Measurements from ENCODE around the gene MTLN. TPM values are rescaled to one million over a fixed set of nuclear protein-coding genes. Genes with fewer than 3 reads are reported as not detected.
"Not testable (repeated sequence)": the region's sequence is repeated elsewhere in the genome, so short reads cannot be mapped to it uniquely, and the experiment has no call there.

Gene MTLN
- total RNA-seq (ENCODE audit: insufficient read depth, low replicate concordance), result 50.1 TPM

- peak; percentile 82 for DNase-seq (ENCODE audit: low spot score)
Measured at GRCh38 chr2:110211938-110212858, at the start of gene MTLN. Gene MTLN (minus strand): TSS chr2:110212547. CDS start chr2:110212525, 22 bp downstream.

- DNase-seq (ENCODE audit: low spot score), result not testable (repeated sequence)
Measured at GRCh38 chr2:110261910-110262309, 49.6 kb upstream of the MTLN start.

GRCh38 chr2:110248081-110248795, 35.9 kb upstream of the MTLN start:
- DNase-seq (ENCODE audit: low spot score), result not testable (repeated sequence)

GRCh38 chr2:110245488-110246435, 33.4 kb upstream of the MTLN start:
- DNase-seq (ENCODE audit: low spot score), result not testable (repeated sequence)

- DNase-seq (ENCODE audit: low spot score), result not testable (repeated sequence)
Measured at GRCh38 chr2:110243283-110243682, 30.9 kb upstream of the MTLN start.

GRCh38 chr2:110234514-110234913, 22.2 kb upstream of the MTLN start:
- DNase-seq (ENCODE audit: low spot score), result not testable (repeated sequence)

- DNase-seq (ENCODE audit: low spot score), result not testable (repeated sequence)
Measured at GRCh38 chr2:110229886-110230285, 17.5 kb upstream of the MTLN start.

GRCh38 chr2:110222626-110223025, 10.3 kb upstream of the MTLN start:
- not testable (repeated sequence) for DNase-seq (ENCODE audit: low spot score)

GRCh38 chr2:110221938-110222337, 9.6 kb upstream of the MTLN start:
- DNase-seq (ENCODE audit: low spot score), result no peak

GRCh38 chr2:110220190-110220564, 7.8 kb upstream of the MTLN start:
- DNase-seq (ENCODE audit: low spot score), result no peak

GRCh38 chr2:110219496-110220189, 7.3 kb upstream of the MTLN start:
- DNase-seq (ENCODE audit: low spot score), result no peak

- not testable (repeated sequence) for DNase-seq (ENCODE audit: low spot score)
Measured at GRCh38 chr2:110218889-110219288, 6.5 kb upstream of the MTLN start.

GRCh38 chr2:110216803-110217202, 4.5 kb upstream of the MTLN start:
- no peak for DNase-seq (ENCODE audit: low spot score)

- DNase-seq (ENCODE audit: low spot score), result no peak
Measured at GRCh38 chr2:110216199-110216598, 3.9 kb upstream of the MTLN start.

- no peak for DNase-seq (ENCODE audit: low spot score)
Measured at GRCh38 chr2:110215566-110216158, 3.3 kb upstream of the MTLN start.

GRCh38 chr2:110215091-110215490, 2.7 kb upstream of the MTLN start:
- DNase-seq (ENCODE audit: low spot score), result no peak

GRCh38 chr2:110213522-110213921, 1.2 kb upstream of the MTLN start:
- DNase-seq (ENCODE audit: low spot score), result not testable (repeated sequence)

- no peak for DNase-seq (ENCODE audit: low spot score)
Measured at GRCh38 chr2:110205660-110206455, 6.5 kb downstream of the MTLN start.

All from umbilical cord (tissue), 2 donors.